Endothelial cell of umbilical vein (primary cell): ENCODE data around the gene CIB2. TPM values are rescaled to one million over a fixed set of nuclear protein-coding genes. Genes with fewer than 3 reads are reported as not detected.

ENCODE experiments used
- BruUV-seq: library from RNA; stranded (reverse); fragments of 400-500 nt; replicated peaks from 2 replicates; lab custom pipeline; 2021; lab: Mats Ljungman, UMichigan
- CTCF ChIA-PET: fragments of 300-600, 350-600 bp; sonication (Branson Sonifier 250); formaldehyde crosslinking; loops from one replicate; lab custom pipeline; 2021; ENCODE audit warnings: antibody characterized with exemption, inconsistent platforms; lab: Charles Lee
- POLR2A ChIA-PET: fragments of 300-600, 350-600 bp; sonication (Branson Sonifier 250); formaldehyde crosslinking; loops from one replicate; lab custom pipeline; 2021; ENCODE audit warnings: antibody characterized with exemption, inconsistent platforms; lab: Charles Lee
- DNase-seq: peaks from one replicate; pipeline ENCODE4 v3.0.0-alpha.2; 2011; ENCODE audit warnings: low read depth, low spot score
- FAIRE-seq: peaks from 2 replicates; lab custom pipeline; 2011; peaks lifted over from hg19 to GRCh38; lab: Jason Lieb, UNC
- H2AFZ ChIP-seq: 2 replicates; pipeline ENCODE4 v1.6.0; 2012; ENCODE audit warnings: low read depth, low read length, control low read depth, inconsistent platforms
- H3K27ac ChIP-seq: 2 replicates; pipeline ENCODE4 v1.5.1; 2011; ENCODE audit warnings: low read depth, mild to moderate bottlenecking, control low read depth, low read length, moderate library complexity; ENCODE audit not compliant: insufficient read depth
- H3K27me3 ChIP-seq, 2 experiments: 2 replicates each; pipeline versions ENCODE4 v1.6.0 to v1.6.1; 2011; ENCODE audit warnings: low read length in 2 of 2, mixed read lengths in 1 of 2; ENCODE audit not compliant: control insufficient read depth in 2 of 2, insufficient read depth in 2 of 2
- H3K36me3 ChIP-seq, 2 experiments: 2 replicates in 1 of 2; 3 replicates in 1 of 2; pipeline ENCODE4 v1.5.1; 2011; ENCODE audit warnings: low read length in 2 of 2, mild to moderate bottlenecking in 1 of 2, moderate library complexity in 1 of 2; ENCODE audit not compliant: control insufficient read depth in 2 of 2, insufficient read depth in 2 of 2; ENCODE audit errors: extremely low read depth in 1 of 2
- H3K4me1 ChIP-seq: 3 replicates; pipeline ENCODE4 v1.5.1; 2011; ENCODE audit warnings: mild to moderate bottlenecking, low read length; ENCODE audit not compliant: control insufficient read depth, insufficient read depth; ENCODE audit errors: extremely low read depth
- H3K4me2 ChIP-seq: 2 replicates; pipeline ENCODE4 v1.6.1; 2011; ENCODE audit warnings: low read length, control low read depth, mixed read lengths; ENCODE audit not compliant: insufficient read depth
- H3K4me3 ChIP-seq, 3 experiments: fragments of 200-600 bp in 1 of 3; sonication (generic), shearing (Covaris generic) in 1 of 3; replicated peaks in 1 of 3; 2 replicates each; pipeline ENCODE4 v1.5.1; 2011 to 2016; ENCODE audit warnings: control low read depth in 3 of 3, low read length in 3 of 3, mild to moderate bottlenecking in 2 of 3, inconsistent platforms in 1 of 3, low read depth in 1 of 3, moderate library complexity in 1 of 3; ENCODE audit not compliant: insufficient read depth in 1 of 3
- H3K79me2 ChIP-seq: 2 replicates; pipeline ENCODE4 v1.6.0; 2012; ENCODE audit warnings: low read length, inconsistent platforms; ENCODE audit not compliant: control insufficient read depth, insufficient read depth
- H3K9ac ChIP-seq: replicated peaks from 2 replicates; pipeline ENCODE3; 2011; ENCODE audit warnings: low read length, control low read depth; ENCODE audit not compliant: insufficient read depth; ENCODE audit errors: extremely low read depth
- H3K9me1 ChIP-seq: replicated peaks from 3 replicates; pipeline ENCODE4 v1.6.0; 2011; ENCODE audit warnings: mild to moderate bottlenecking, low read length; ENCODE audit not compliant: control insufficient read depth, insufficient read depth; ENCODE audit errors: extremely low read depth
- H3K9me3 ChIP-seq: replicated peaks from 2 replicates; pipeline ENCODE4 v1.5.1; 2012; ENCODE audit warnings: low read length, inconsistent platforms; ENCODE audit not compliant: control insufficient read depth, insufficient read depth
- H4K20me1 ChIP-seq: replicated peaks from 2 replicates; pipeline ENCODE3; 2011; ENCODE audit warnings: mild to moderate bottlenecking, low read length; ENCODE audit not compliant: control insufficient read depth, insufficient read depth; ENCODE audit errors: extremely low read depth
- EZH2 ChIP-seq: IDR thresholded peaks from 2 replicates; pipeline ENCODE4 v1.6.1; 2012; ENCODE audit warnings: borderline replicate concordance, low read depth, mild to moderate bottlenecking, moderate library complexity, low read length, inconsistent platforms; ENCODE audit not compliant: severe bottlenecking
- FOS ChIP-seq: IDR thresholded peaks from 2 replicates; pipeline ENCODE4 v1.6.1; 2011; ENCODE audit warnings: mild to moderate bottlenecking, low read length, moderate library complexity, borderline replicate concordance; ENCODE audit not compliant: insufficient read depth
- GATA2 ChIP-seq: IDR thresholded peaks from 2 replicates; pipeline ENCODE4 v1.7.0; 2011; ENCODE audit warnings: low read depth, mild to moderate bottlenecking, moderate library complexity, mixed read lengths, low read length; ENCODE audit not compliant: insufficient read length, insufficient read depth
- JUN ChIP-seq: IDR thresholded peaks from 2 replicates; pipeline ENCODE4 v1.6.1; 2011; ENCODE audit warnings: borderline replicate concordance, low read depth; ENCODE audit not compliant: insufficient read length, insufficient read depth
- MYC ChIP-seq: IDR thresholded peaks from one replicate; pipeline ENCODE4 v1.6.1; 2011; ENCODE audit warnings: mild to moderate bottlenecking, low read depth, low read length
- POLR2A ChIP-seq: IDR thresholded peaks from 2 replicates; pipeline ENCODE4 v1.6.1; 2012; ENCODE audit warnings: low read depth, mild to moderate bottlenecking, control low read depth, low read length
- POLR2AphosphoS5 ChIP-seq: IDR thresholded peaks from 2 replicates; pipeline ENCODE4 v1.6.1; 2012; ENCODE audit warnings: low read depth, mild to moderate bottlenecking, control low read depth, low read length, moderate library complexity; ENCODE audit not compliant: insufficient read depth
- dilution Hi-C: fragments of 300-500 bp; cut with MboI; formaldehyde crosslinking; loops from one replicate; pipeline ENCODE4 v1.15.0; 2019; ENCODE audit warnings: low sequenced_read_pairs; ENCODE audit not compliant: extremely low pct_ligation_motif_present
- intact Hi-C: fragments of 100-400 bp; cut with micrococcal nuclease; formaldehyde crosslinking; loops from one replicate; pipeline ENCODE4 v1.10.0; 2022
- polyA plus RNA-seq, 4 experiments: library from polyadenylated mRNA; depleted of rRNA in 3 of 4; stranded (reverse) in 3 of 4; unstranded in 1 of 4; fragments of >200 nt; gene quantifications; 2 replicates each; pipeline versions ENCODE4 v1.2.1 to v1.2.3, GENCODE V29; 2011 to 2012; ENCODE audit warnings: missing spikeins in 1 of 4
- total RNA-seq: library from RNA; stranded (reverse); gene quantifications from 2 replicates; pipeline ENCODE4 v1.2.3, GENCODE V29; 2021
- TF ChIP-seq, protein P1 (sequence below): IDR thresholded peaks from 2 replicates; pipeline ENCODE4 v1.6.1; 2011; ENCODE audit not compliant: insufficient read depth, insufficient read length
- TF ChIP-seq, protein P2 (sequence below), 2 donors: IDR thresholded peaks; 1 replicate in 1 of 2; 2 replicates in 1 of 2; pipeline ENCODE4 v1.5.1; 2011; ENCODE audit warnings: low read length in 2 of 2, mild to moderate bottlenecking in 2 of 2, moderate library complexity in 2 of 2, control low read depth in 1 of 2, inconsistent platforms in 1 of 2, low read depth in 1 of 2; ENCODE audit not compliant: insufficient read depth in 1 of 2; ENCODE audit errors: extremely low read depth in 1 of 2

Gene CIB2
- total and polyA plus RNA-seq, 2 donors (not counting 3 experiments of a cell fraction or from before 2014, with no cell fraction given) = 4.0 to 7.7 TPM

DNA sequence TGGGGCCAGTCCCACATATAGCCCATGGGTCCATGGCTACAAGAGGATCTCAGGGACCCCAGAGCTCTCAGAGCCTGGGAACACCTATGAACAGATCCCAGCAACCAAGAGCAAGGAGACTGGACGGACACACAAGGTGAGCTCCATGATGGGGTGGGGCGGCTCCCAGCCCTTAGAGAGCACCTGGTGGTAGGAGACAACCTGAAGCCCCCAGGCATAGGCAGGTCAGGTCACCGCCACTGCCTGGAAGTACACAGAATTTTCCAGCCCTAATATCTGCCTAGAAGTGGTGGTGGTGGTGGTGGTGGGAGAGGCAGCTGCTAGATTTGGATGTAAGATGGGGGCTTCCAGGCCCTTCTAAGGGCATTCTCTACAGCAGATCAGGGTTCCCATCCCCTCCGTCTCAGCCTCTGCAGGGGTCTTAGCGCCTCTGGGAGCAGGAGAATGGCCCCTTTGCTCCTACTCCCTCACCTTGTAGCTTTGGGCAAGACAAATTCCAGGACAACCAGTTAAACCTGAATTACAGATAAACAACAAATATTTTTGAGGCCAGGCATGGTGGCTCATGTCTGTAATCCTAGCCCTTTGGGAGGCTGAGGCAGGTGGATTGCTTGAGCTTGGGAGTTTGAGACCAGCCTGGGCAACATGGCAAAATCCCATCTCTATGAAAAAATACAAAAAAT lies 29.7 kb downstream of the CIB2 start:
- H3K4me1 ChIP-seq = peaks cover 17% of the 10 kb centered on the region
- H2AFZ ChIP-seq = no peak overlapping the region
- no peaks in the 10 kb centered on the region for H4K20me1 ChIP-seq
- H3K9me1 ChIP-seq = no peaks in the 10 kb centered on the region
- no peak for DNase-seq
- CTCF ChIA-PET = interaction anchor here (1.0 to 1.2 kb wide), 2 partner anchors 9 to 18 kb away, joined by 3 read pairs; partner anchors contain the start of gene SH2D7
- POLR2A ChIA-PET = no interaction called here
- no TSS peak for BruUV-seq
- dilution Hi-C loops (no loop called here), intact Hi-C loops (no loop called here)
- no peak for FAIRE-seq
- no peak overlapping the region for H3K9ac ChIP-seq
- H3K79me2 ChIP-seq = no peaks in the 10 kb centered on the region
- TF ChIP-seq, protein P1, sequence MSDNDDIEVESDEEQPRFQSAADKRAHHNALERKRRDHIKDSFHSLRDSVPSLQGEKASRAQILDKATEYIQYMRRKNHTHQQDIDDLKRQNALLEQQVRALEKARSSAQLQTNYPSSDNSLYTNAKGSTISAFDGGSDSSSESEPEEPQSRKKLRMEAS = no peak
- TF ChIP-seq FOS = no peak
- no peak for TF ChIP-seq GATA2
- TF ChIP-seq, protein P2, sequence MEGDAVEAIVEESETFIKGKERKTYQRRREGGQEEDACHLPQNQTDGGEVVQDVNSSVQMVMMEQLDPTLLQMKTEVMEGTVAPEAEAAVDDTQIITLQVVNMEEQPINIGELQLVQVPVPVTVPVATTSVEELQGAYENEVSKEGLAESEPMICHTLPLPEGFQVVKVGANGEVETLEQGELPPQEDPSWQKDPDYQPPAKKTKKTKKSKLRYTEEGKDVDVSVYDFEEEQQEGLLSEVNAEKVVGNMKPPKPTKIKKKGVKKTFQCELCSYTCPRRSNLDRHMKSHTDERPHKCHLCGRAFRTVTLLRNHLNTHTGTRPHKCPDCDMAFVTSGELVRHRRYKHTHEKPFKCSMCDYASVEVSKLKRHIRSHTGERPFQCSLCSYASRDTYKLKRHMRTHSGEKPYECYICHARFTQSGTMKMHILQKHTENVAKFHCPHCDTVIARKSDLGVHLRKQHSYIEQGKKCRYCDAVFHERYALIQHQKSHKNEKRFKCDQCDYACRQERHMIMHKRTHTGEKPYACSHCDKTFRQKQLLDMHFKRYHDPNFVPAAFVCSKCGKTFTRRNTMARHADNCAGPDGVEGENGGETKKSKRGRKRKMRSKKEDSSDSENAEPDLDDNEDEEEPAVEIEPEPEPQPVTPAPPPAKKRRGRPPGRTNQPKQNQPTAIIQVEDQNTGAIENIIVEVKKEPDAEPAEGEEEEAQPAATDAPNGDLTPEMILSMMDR (IDR thresholded peaks at IDR 0.05; ENCODE audit: extremely low read depth in 1 of 2, insufficient read depth in 1 of 2, low read depth in 1 of 2, low read length in 2 of 2) = no peak
- TF ChIP-seq POLR2AphosphoS5 = no peak
- TF ChIP-seq EZH2 = no peak
- no peak for TF ChIP-seq MYC
- TF ChIP-seq JUN = no peak
- TF ChIP-seq POLR2A = no peak
- no peak overlapping the region for H3K4me2 ChIP-seq
- H3K27ac ChIP-seq = no peak overlapping the region
- no peaks in the 10 kb centered on the region for H3K27me3 ChIP-seq
- no peaks in the 10 kb centered on the region for H3K9me3 ChIP-seq
- no peak overlapping the region for H3K4me3 ChIP-seq
- H3K36me3 ChIP-seq = no peaks in the 10 kb centered on the region
